ENCODE data around the gene ZBTB24. TPM values are rescaled to one million over a fixed set of nuclear protein-coding genes. Genes with fewer than 3 reads are reported as not detected.
"Not testable (repeated sequence)": the region's sequence is repeated elsewhere in the genome, so short reads cannot be mapped to it uniquely, and the experiment has no call there.

ZBTB24 gene
- total RNA-seq, 1 donor, result 10.4 TPM

GRCh38 chr6:109465772-109466171 lies 17.2 kb downstream of the ZBTB24 start:
- no peak overlapping the region for H3K4me3 ChIP-seq (ENCODE audit: low read depth, low read length)
- no peak for DNase-seq (ENCODE audit: low read depth)
- no peak for TF ChIP-seq CTCF (IDR thresholded peaks at IDR 0.05; ENCODE audit: insufficient read depth, low read depth, low read length)

- TF ChIP-seq CTCF (IDR thresholded peaks at IDR 0.05; ENCODE audit: insufficient read depth, low read depth, low read length), result no peak
- DNase-seq (ENCODE audit: low read depth), result no peak
- H3K4me3 ChIP-seq (ENCODE audit: low read depth, low read length), result no peak overlapping the region
Measured at GRCh38 chr6:109461733-109462526, 21.1 kb downstream of the ZBTB24 start.

GRCh38 chr6:109461205-109461604 lies 21.8 kb downstream of the ZBTB24 start:
- not testable (repeated sequence) for H3K4me3 ChIP-seq (ENCODE audit: low read depth, low read length); DNase-seq (ENCODE audit: low read depth)

- no peak overlapping the region for H3K4me3 ChIP-seq (ENCODE audit: low read depth, low read length)
- peak; percentile 41 for DNase-seq (ENCODE audit: low read depth)
- TF ChIP-seq CTCF (IDR thresholded peaks at IDR 0.05; ENCODE audit: insufficient read depth, low read depth, low read length), result no peak
Measured at GRCh38 chr6:109460161-109460829, 22.7 kb downstream of the ZBTB24 start.

- no peak for TF ChIP-seq CTCF (IDR thresholded peaks at IDR 0.05; ENCODE audit: insufficient read depth, low read depth, low read length)
Measured at GRCh38 chr6:109458774-109459531, 24.1 kb downstream of the ZBTB24 start.

GRCh38 chr6:109457562-109457996 lies 25.4 kb downstream of the ZBTB24 start:
- no peak for TF ChIP-seq CTCF (IDR thresholded peaks at IDR 0.05; ENCODE audit: insufficient read depth, low read depth, low read length)
- no peak overlapping the region for H3K4me3 ChIP-seq (ENCODE audit: low read depth, low read length)
- no peak for DNase-seq (ENCODE audit: low read depth)

More at GRCh38 chr6:109458774-109459531, 24.1 kb downstream of the ZBTB24 start:
- no peak overlapping the region for H3K4me3 ChIP-seq (ENCODE audit: low read depth, low read length)
- no peak for DNase-seq (ENCODE audit: low read depth)

All from fibroblast of villous mesenchyme (primary cell).